Measurements from ENCODE around the gene ITGBL1.

DNA sequence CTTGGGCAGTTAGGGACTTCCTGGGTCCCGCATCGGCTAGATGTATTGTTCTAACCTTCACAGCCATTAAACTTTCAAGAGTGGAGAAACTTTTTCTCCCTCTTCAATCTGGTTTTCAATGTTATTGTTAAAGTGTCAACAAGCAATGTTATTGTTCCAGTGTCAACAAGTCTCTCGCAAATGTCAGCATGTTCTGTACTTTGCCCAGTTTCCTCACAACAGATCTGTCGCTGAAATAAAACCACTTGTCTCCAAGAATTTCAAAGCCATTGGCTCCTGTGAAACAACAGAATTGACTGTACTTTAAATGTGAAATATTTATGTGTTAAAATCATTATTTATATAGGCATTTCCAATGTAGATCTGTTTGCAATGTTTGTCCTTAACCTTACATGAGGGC lies 138.0 kb downstream of the ITGBL1 start:
- TF ChIP-seq CTCF (IDR thresholded peaks at IDR 0.05), result no peak
- no peak for TF ChIP-seq EP300 (IDR thresholded peaks at IDR 0.05)
- TF ChIP-seq POLR2A (IDR thresholded peaks at IDR 0.05), result no peak

All from tibial nerve (tissue), 4 donors.